Esophagus muscularis mucosa (tissue), 4 donors: Measurements from ENCODE around the gene STX3. TPM values are rescaled to one million over a fixed set of nuclear protein-coding genes. Genes with fewer than 3 reads are reported as not detected.

Experiments used
- DNase-seq: peaks from one replicate; pipeline ENCODE4 v3.0.0-alpha.2; 2017; ENCODE audit errors: extremely low spot score
- H3K27ac ChIP-seq, 4 donors: fragments of 200-600 bp; sonication (generic); replicated peaks in 1 of 4; 1 replicate in 3 of 4; 2 replicates in 1 of 4; pipeline ENCODE4 v1.5.1; 2016 to 2019; ENCODE audit warnings: mild to moderate bottlenecking in 1 of 4
- H3K27me3 ChIP-seq, 4 donors: fragments of 200-600 bp; sonication (generic); one replicate each; pipeline versions ENCODE4 v1.5.1 to v1.6.0; 2016 to 2019
- H3K36me3 ChIP-seq, 4 donors: fragments of 200-600 bp; sonication (generic); one replicate each; pipeline ENCODE4 v1.5.1; 2016 to 2019
- H3K4me1 ChIP-seq, 4 donors: fragments of 200-600 bp; sonication (generic); one replicate each; pipeline ENCODE4 v1.5.1; 2016 to 2019
- H3K4me3 ChIP-seq, 4 donors: fragments of 200-600 bp; sonication (generic); 1 replicate in 2 of 4; 2 replicates in 2 of 4; pipeline ENCODE4 v1.5.1; 2016 to 2019; ENCODE audit warnings: mild to moderate bottlenecking in 4 of 4, moderate library complexity in 1 of 4
- H3K9me3 ChIP-seq, 4 donors: fragments of 200-600 bp; sonication (generic); 1 replicate in 3 of 4; 2 replicates in 1 of 4; pipeline ENCODE4 v1.5.1; 2016 to 2019
- CTCF ChIP-seq, 3 experiments: fragments of 200-600 bp in 2 of 3; fragments of 450-650 bp in 1 of 3; sonication (generic) in 2 of 3; IDR thresholded peaks; one replicate each; pipeline ENCODE4 v1.5.1; 2017 to 2019; ENCODE audit warnings: antibody characterized with exemption in 3 of 3, mild to moderate bottlenecking in 2 of 3, moderate library complexity in 1 of 3
- EP300 ChIP-seq: sonication (generic); formaldehyde crosslinking; IDR thresholded peaks from one replicate; pipeline ENCODE4 v1.6.1; 2017; ENCODE audit warnings: antibody characterized with exemption
- POLR2A ChIP-seq: fragments of 450-650 bp; IDR thresholded peaks from one replicate; pipeline ENCODE4 v1.6.1; 2017; ENCODE audit warnings: antibody characterized with exemption, moderate library complexity, mild to moderate bottlenecking, low read depth
- POLR2AphosphoS5 ChIP-seq, 2 donors: sonication (generic); formaldehyde crosslinking; IDR thresholded peaks; one replicate each; pipeline ENCODE4 v1.6.1; 2017; ENCODE audit warnings: antibody characterized with exemption in 2 of 2
- WGBS: methylation state at CpG from one replicate; pipeline ENCODE4 v1.1.5; 2018; 5-methylcytosine and 5-hydroxymethylcytosine counted together
- intact Hi-C: fragments of 100-400 bp; cut with DNase I; formaldehyde crosslinking; loops from one replicate; pipeline ENCODE4 v1.15.1; 2023
- total RNA-seq, 4 donors: library from RNA; depleted of rRNA; stranded (reverse); fragments of >200 nt; gene quantifications; one replicate each; pipeline versions ENCODE4 v1.1.0 to v1.2.1, GENCODE V29; 2016

STX3 gene
- total RNA-seq, 4 donors from 2014 or later: 16.3 to 24.0 (median 22.3) TPM

GRCh38 chr11:59710136-59710847, 44.9 kb upstream of the STX3 start:
- intact Hi-C loops: no loop called here
- Histone ChIP-seq H3K4me3 (no peak overlapping the region), H3K27me3 (peaks cover 0 to 3% (median 0%) of the 10 kb centered on the region in 4 donors), H3K9me3 (no peaks in the 10 kb centered on the region), H3K36me3 (no peaks in the 10 kb centered on the region), H3K4me1 (no peaks in the 10 kb centered on the region), H3K27ac (no peak overlapping the region)
- 64% methylated on average over 2 of the region's 3 CpGs for WGBS
- no peak for TF ChIP-seq POLR2A
- no peak for TF ChIP-seq EP300
- no peak for TF ChIP-seq CTCF (IDR thresholded peaks at IDR 0.05)
- TF ChIP-seq POLR2AphosphoS5 (IDR thresholded peaks at IDR 0.05): no peak
- no peak for DNase-seq

GRCh38 chr11:59713745-59714144, 41.4 kb upstream of the STX3 start, which contains the start of gene OR10V1:
OR10V1 (minus strand) TSS chr11:59713845; CDS start chr11:59713845, 0 bp downstream.
- intact Hi-C loops: no loop called here
- H3K4me1 ChIP-seq: no peaks in the 10 kb centered on the region
- no peak within 1 kb of the TSS for H3K4me3 ChIP-seq
- TF ChIP-seq POLR2A: no peak
- TF ChIP-seq POLR2AphosphoS5 (IDR thresholded peaks at IDR 0.05): no peak
- no peak for TF ChIP-seq CTCF (IDR thresholded peaks at IDR 0.05)
- TF ChIP-seq EP300: no peak
- no peaks in the 10 kb centered on the region for H3K9me3 ChIP-seq
- peaks cover 0 to 4% (median 0%) of the 10 kb centered on the region in 4 donors for H3K27me3 ChIP-seq
- no peak within 1 kb of the TSS for H3K27ac ChIP-seq
- 88% methylated on average over 2 of the region's 2 CpGs for WGBS
- no peaks in the 10 kb centered on the region for H3K36me3 ChIP-seq
- DNase-seq: no peak

- H3K27me3 ChIP-seq: peaks cover 0 to 8% (median 0%) of the 10 kb centered on the region in 4 donors
- DNase-seq: no peak
- H3K9me3 ChIP-seq: no peaks in the 10 kb centered on the region
- intact Hi-C loops: no loop called here
- H3K4me3 ChIP-seq: no peak overlapping the region
- no peaks in the 10 kb centered on the region for H3K36me3 ChIP-seq
- WGBS: 68% methylated on average over 3 of the region's 3 CpGs
- H3K4me1 ChIP-seq: no peaks in the 10 kb centered on the region
- H3K27ac ChIP-seq: no peak overlapping the region
- TF ChIP-seq CTCF (IDR thresholded peaks at IDR 0.05) (no peak), EP300 (no peak), POLR2A (no peak), POLR2AphosphoS5 (IDR thresholded peaks at IDR 0.05) (no peak)
Measured at GRCh38 chr11:59716051-59716450, 39.1 kb upstream of the STX3 start.

- WGBS: 65% methylated on average over 2 of the region's 2 CpGs
- TF ChIP-seq CTCF (IDR thresholded peaks at IDR 0.05) (no peak), EP300 (no peak), POLR2AphosphoS5 (IDR thresholded peaks at IDR 0.05) (no peak), POLR2A (no peak)
- intact Hi-C loops: no loop called here
Measured at GRCh38 chr11:59719556-59719955, 35.6 kb upstream of the STX3 start.

More at GRCh38 chr11:59719556-59719955, 35.6 kb upstream of the STX3 start:
- Histone ChIP-seq H3K27ac (no peak overlapping the region), H3K36me3 (no peaks in the 10 kb centered on the region), H3K9me3 (no peaks in the 10 kb centered on the region), H3K4me3 (no peak overlapping the region), H3K27me3 (peaks cover 0 to 16% (median 0%) of the 10 kb centered on the region in 4 donors), H3K4me1 (no peaks in the 10 kb centered on the region)
- no peak for DNase-seq
